HCT116 (cell line): ENCODE measurements around the gene SRGAP3. TPM values are rescaled to one million over a fixed set of nuclear protein-coding genes. Genes with fewer than 3 reads are reported as not detected.

Experiments used
- ATAC-seq: fragments of 200-7000 bp; cut with Tn5 transposase; 2 replicates; pipeline ENCODE4 v1.9.1; 2020; ENCODE audit warnings: mild to moderate bottlenecking, moderate library complexity
- BruUV-seq: library from RNA; stranded (reverse); fragments of 400-500 nt; replicated peaks from 2 replicates; lab custom pipeline; 2021; lab: Mats Ljungman, UMichigan
- CTCF ChIA-PET: fragments of 300-600 bp; sonication (Branson Sonifier 250); formaldehyde crosslinking; loops from one replicate; lab custom pipeline; 2021; ENCODE audit warnings: antibody characterized with exemption; lab: Charles Lee
- POLR2A ChIA-PET: fragments of 300-600, 350-600 bp; sonication (Branson Sonifier 250); formaldehyde crosslinking; loops from one replicate; lab custom pipeline; 2021; ENCODE audit warnings: antibody characterized with exemption; lab: Charles Lee
- RAD21 ChIA-PET, 2 experiments: fragments of 300-600 bp; sonication (Branson Sonifier 250); formaldehyde crosslinking; loops; one replicate each; lab custom pipeline; 2023; ENCODE audit warnings: low total read pairs in 2 of 2; ENCODE audit not compliant: uncharacterized antibody in 2 of 2, unreplicated experiment in 2 of 2, low non-redundant PET in 1 of 2; lab: Charles Lee
- DNase-seq: peaks from one replicate; pipeline ENCODE4 v3.0.0-alpha.2; 2010; ENCODE audit warnings: low read depth, low spot score
- H2AFZ ChIP-seq: fragments of 200-600 bp; shearing (Covaris generic), sonication (generic); 2 replicates; pipeline ENCODE4 v1.6.1; 2017; ENCODE audit warnings: low read depth, mixed run types, mixed read lengths, antibody characterized with exemption, low read length; ENCODE audit not compliant: poor library complexity, severe bottlenecking
- H3K27ac ChIP-seq: 2 replicates; pipeline ENCODE4 v1.5.1; 2012; ENCODE audit warnings: low read depth, low read length
- H3K27me3 ChIP-seq: fragments of 200-600 bp; sonication (generic); 2 replicates; pipeline ENCODE4 v1.6.1; 2016; ENCODE audit warnings: mixed run types, low read length, mixed read lengths; ENCODE audit not compliant: insufficient read depth
- H3K36me3 ChIP-seq, 2 experiments: fragments of 200-500 bp in 1 of 2; fragments of 200-600 bp in 1 of 2; sonication (Bioruptor generic) in 1 of 2; sonication (generic) in 1 of 2; 2 replicates each; pipeline versions ENCODE4 v1.5.1 to v1.6.1; 2014 to 2016; ENCODE audit warnings: low read length in 2 of 2, inconsistent platforms in 1 of 2, mixed read lengths in 1 of 2, mixed run types in 1 of 2; ENCODE audit not compliant: insufficient read depth in 2 of 2, control insufficient read depth in 1 of 2
- H3K4me1 ChIP-seq, 2 experiments: fragments of 200-600 bp in 1 of 2; sonication (generic) in 1 of 2; 2 replicates each; pipeline versions ENCODE4 v1.5.1 to v1.6.1; 2012 to 2017; ENCODE audit warnings: low read length in 2 of 2, inconsistent platforms in 1 of 2, mild to moderate bottlenecking in 1 of 2, mixed read lengths in 1 of 2, mixed run types in 1 of 2, moderate library complexity in 1 of 2; ENCODE audit not compliant: insufficient read depth in 2 of 2, control insufficient read depth in 1 of 2
- H3K4me2 ChIP-seq: fragments of 200-600 bp; sonication (generic); 2 replicates; pipeline ENCODE4 v1.6.1; 2017; ENCODE audit warnings: mixed run types, low read length, mixed read lengths
- H3K4me3 ChIP-seq, 2 experiments: fragments of 200-600 bp in 1 of 2; sonication (generic) in 1 of 2; replicated peaks in 1 of 2; 2 replicates each; pipeline ENCODE4 v1.5.1; 2011 to 2016; ENCODE audit warnings: low read length in 2 of 2, control low read depth in 1 of 2, low read depth in 1 of 2, mild to moderate bottlenecking in 1 of 2, mixed read lengths in 1 of 2, mixed run types in 1 of 2
- H3K79me2 ChIP-seq: fragments of 200-600 bp; sonication (generic); 2 replicates; pipeline ENCODE4 v1.6.1; 2017; ENCODE audit warnings: mild to moderate bottlenecking, mixed run types, low read length, moderate library complexity, mixed read lengths; ENCODE audit not compliant: insufficient read depth
- H3K9ac ChIP-seq: fragments of 200-600 bp; sonication (generic); 2 replicates; pipeline ENCODE4 v1.6.1; 2016; ENCODE audit warnings: low read length, mixed read lengths
- H3K9me2 ChIP-seq: fragments of 200-600 bp; sonication (generic), shearing (Covaris generic); 2 replicates; pipeline ENCODE4 v1.6.1; 2017; ENCODE audit warnings: mixed run types, mild to moderate bottlenecking, moderate library complexity; ENCODE audit not compliant: insufficient read depth
- H3K9me3 ChIP-seq, 2 experiments: fragments of 200-500 bp in 1 of 2; fragments of 200-600 bp in 1 of 2; sonication (Bioruptor generic) in 1 of 2; sonication (generic) in 1 of 2; 2 replicates each; pipeline ENCODE4 v1.6.1; 2014 to 2017; ENCODE audit warnings: low read length in 2 of 2, mixed read lengths in 2 of 2, inconsistent platforms in 1 of 2, low read depth in 1 of 2, mild to moderate bottlenecking in 1 of 2, mixed run types in 1 of 2, moderate library complexity in 1 of 2; ENCODE audit not compliant: control insufficient read depth in 1 of 2, insufficient read depth in 1 of 2
- H4K20me1 ChIP-seq: fragments of 200-600 bp; sonication (generic), shearing (Covaris generic); 2 replicates; pipeline ENCODE4 v1.6.1; 2017; ENCODE audit warnings: mixed run types, mild to moderate bottlenecking, moderate library complexity; ENCODE audit not compliant: insufficient read depth
- CBX3 ChIP-seq: IDR thresholded peaks from 2 replicates; pipeline ENCODE4 v1.6.1; 2012; ENCODE audit warnings: low read depth
- EGR1 ChIP-seq: IDR thresholded peaks from 2 replicates; pipeline ENCODE4 v1.6.1; 2012; ENCODE audit warnings: low read depth
- ELF1 ChIP-seq: IDR thresholded peaks from 2 replicates; pipeline ENCODE4 v1.6.1; 2012; ENCODE audit warnings: low read depth, borderline replicate concordance
- EZH2 ChIP-seq: fragments of 200-600 bp; sonication (generic); IDR thresholded peaks from 2 replicates; pipeline ENCODE4 v1.6.1; 2017; ENCODE audit warnings: antibody characterized with exemption, mixed run types
- EZH2phosphoT487 ChIP-seq: fragments of 200-600 bp; IDR thresholded peaks from 2 replicates; pipeline ENCODE4 v1.6.1; 2018; ENCODE audit warnings: antibody characterized with exemption, borderline replicate concordance
- FOSL1 ChIP-seq: IDR thresholded peaks from 2 replicates; pipeline ENCODE4 v1.6.1; 2012; ENCODE audit warnings: low read depth
- JUND ChIP-seq: IDR thresholded peaks from 2 replicates; pipeline ENCODE4 v1.6.1; 2012
- POLR2AphosphoS5 ChIP-seq: IDR thresholded peaks from 2 replicates; pipeline ENCODE4 v1.6.1; 2011; ENCODE audit warnings: mild to moderate bottlenecking, low read depth, low read length, moderate library complexity
- RAD21 ChIP-seq: IDR thresholded peaks from 2 replicates; pipeline ENCODE4 v1.6.1; 2012; ENCODE audit warnings: low read depth, mild to moderate bottlenecking
- REST ChIP-seq: IDR thresholded peaks from 2 replicates; pipeline ENCODE4 v1.6.1; 2012; ENCODE audit warnings: low read depth
- SIN3A ChIP-seq: IDR thresholded peaks from 2 replicates; pipeline ENCODE4 v1.6.1; 2012; ENCODE audit warnings: low read depth
- SRF ChIP-seq: IDR thresholded peaks from 2 replicates; pipeline ENCODE4 v1.6.1; 2012; ENCODE audit warnings: low read depth
- TCF7L2 ChIP-seq: IDR thresholded peaks from 2 replicates; pipeline ENCODE4 v1.7.0; 2011; ENCODE audit warnings: borderline replicate concordance, inconsistent platforms; ENCODE audit not compliant: insufficient read depth, insufficient read length; ENCODE audit errors: extremely low read depth
- YY1 ChIP-seq: IDR thresholded peaks from 2 replicates; pipeline ENCODE4 v1.6.1; 2011; ENCODE audit warnings: low read length, low read depth, moderate library complexity, mild to moderate bottlenecking; ENCODE audit not compliant: insufficient replicate concordance; ENCODE audit errors: extremely low read depth
- ZBTB33 ChIP-seq: IDR thresholded peaks from 2 replicates; pipeline ENCODE4 v1.6.1; 2011; ENCODE audit warnings: mild to moderate bottlenecking, low read length, moderate library complexity; ENCODE audit not compliant: insufficient replicate concordance; ENCODE audit errors: extremely low read depth
- ZFX ChIP-seq: fragments of 450-650 bp; IDR thresholded peaks from 2 replicates; pipeline ENCODE4 v1.6.1; 2017
- ZNF274 ChIP-seq: fragments of 200-500 bp; sonication (Bioruptor generic); IDR thresholded peaks from 2 replicates; pipeline ENCODE4 v1.6.1; 2014; ENCODE audit warnings: mild to moderate bottlenecking, low read depth, low read length, inconsistent platforms
- intact Hi-C: fragments of 100-400 bp; cut with micrococcal nuclease; formaldehyde crosslinking; loops from 2 replicates; pipeline ENCODE4 v1.10.0; 2022
- total RNA-seq: library from RNA; stranded (reverse); gene quantifications from one replicate; pipeline ENCODE4 v1.2.1, GENCODE V29; 2021; ENCODE audit not compliant: unreplicated experiment
- TF ChIP-seq, protein P1 (sequence below): IDR thresholded peaks from 2 replicates; pipeline ENCODE4 v1.6.1; 2012
- TF ChIP-seq, protein P2 (sequence below): IDR thresholded peaks from 2 replicates; pipeline ENCODE4 v1.6.1; 2012

The SRGAP3 gene
- total RNA-seq, 1 experiment from 2014 or later, result 8.3 TPM

DNA sequence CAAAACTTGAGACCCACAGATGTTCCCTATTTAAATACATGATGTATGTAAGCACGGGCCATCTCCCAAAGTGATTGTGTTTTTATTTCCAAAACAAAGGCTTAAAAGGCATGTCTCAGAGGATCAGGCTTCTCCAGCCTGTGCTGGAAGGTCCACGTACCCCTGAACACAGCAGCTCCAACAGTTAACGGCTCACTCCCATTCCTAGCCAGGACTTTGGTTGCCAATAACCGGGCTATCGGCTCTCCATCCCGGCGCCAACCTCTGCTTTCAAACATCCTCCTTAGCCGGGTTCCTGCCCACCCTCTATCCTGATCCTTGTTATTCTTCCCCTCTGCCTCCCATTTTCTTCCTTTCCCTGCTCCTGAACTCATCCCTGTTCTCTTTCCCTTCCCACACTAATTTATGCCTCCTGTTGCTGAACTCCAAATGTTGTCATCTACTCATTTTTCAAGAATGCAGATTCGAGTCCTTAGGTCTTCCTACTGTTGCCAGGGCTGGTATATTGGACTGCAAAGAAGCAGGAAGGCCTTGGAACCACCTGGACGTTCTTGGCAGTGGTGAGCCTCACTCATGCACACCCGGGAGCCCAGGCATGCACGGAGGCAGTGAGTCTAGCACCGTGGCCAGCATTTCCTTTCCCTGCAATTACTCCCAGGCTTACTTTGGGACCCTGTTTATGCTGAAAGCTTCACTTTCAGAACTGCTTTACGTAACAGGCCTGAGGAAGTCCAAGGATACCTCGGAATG is 157.8 kb downstream of the SRGAP3 start:
- POLR2A ChIA-PET, result no interaction called here
- no peaks in the 10 kb centered on the region for H3K27me3 ChIP-seq
- H3K9me3 ChIP-seq, result no peaks in the 10 kb centered on the region
- no peaks in the 10 kb centered on the region for H4K20me1 ChIP-seq
- TF ChIP-seq FOSL1 (no peak), YY1 (no peak), RAD21 (no peak), SRF (no peak), EZH2phosphoT487 (no peak), EGR1 (no peak), ZFX (no peak), CBX3 (no peak), SIN3A (no peak), ZNF274 (no peak), ZBTB33 (no peak), POLR2AphosphoS5 (no peak), REST (no peak), TCF7L2 (no peak), JUND (no peak), EZH2 (no peak), ELF1 (no peak)
- TF ChIP-seq, protein P1, sequence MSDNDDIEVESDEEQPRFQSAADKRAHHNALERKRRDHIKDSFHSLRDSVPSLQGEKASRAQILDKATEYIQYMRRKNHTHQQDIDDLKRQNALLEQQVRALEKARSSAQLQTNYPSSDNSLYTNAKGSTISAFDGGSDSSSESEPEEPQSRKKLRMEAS, result no peak
- TF ChIP-seq, protein P2, sequence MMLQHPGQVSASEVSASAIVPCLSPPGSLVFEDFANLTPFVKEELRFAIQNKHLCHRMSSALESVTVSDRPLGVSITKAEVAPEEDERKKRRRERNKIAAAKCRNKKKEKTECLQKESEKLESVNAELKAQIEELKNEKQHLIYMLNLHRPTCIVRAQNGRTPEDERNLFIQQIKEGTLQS, result no peak
- TF ChIP-seq, all 23 proteins: peak for 0
- Histone ChIP-seq H3K4me1 (peaks cover 0 to 4% of the 10 kb centered on the region in 2 experiments; a peak in 1 of 4 replicates), H3K79me2 (no peaks in the 10 kb centered on the region), H3K4me2 (no peak overlapping the region), H3K36me3 (no peaks in the 10 kb centered on the region), H2AFZ (no peak overlapping the region), H3K9me2 (no peaks in the 10 kb centered on the region), H3K9ac (no peak overlapping the region), H3K4me3 (no peak overlapping the region), H3K27ac (no peak overlapping the region)
- ATAC-seq (no peak), DNase-seq (no peak)
- no TSS peak for BruUV-seq
- RAD21 ChIA-PET, result no interaction called here
- CTCF ChIA-PET, result no interaction called here
- intact Hi-C loops, result no loop called here
